Measurements from ENCODE around the gene C1orf226. TPM values are rescaled to one million over a fixed set of nuclear protein-coding genes. Genes with fewer than 3 reads are reported as not detected.

C1orf226 gene
- total and polyA plus RNA-seq, 2 of the 8 experiments (the other 6 are each of a cell fraction or from before 2014, with no cell fraction given): 8.2 to 18.8 TPM

DNA sequence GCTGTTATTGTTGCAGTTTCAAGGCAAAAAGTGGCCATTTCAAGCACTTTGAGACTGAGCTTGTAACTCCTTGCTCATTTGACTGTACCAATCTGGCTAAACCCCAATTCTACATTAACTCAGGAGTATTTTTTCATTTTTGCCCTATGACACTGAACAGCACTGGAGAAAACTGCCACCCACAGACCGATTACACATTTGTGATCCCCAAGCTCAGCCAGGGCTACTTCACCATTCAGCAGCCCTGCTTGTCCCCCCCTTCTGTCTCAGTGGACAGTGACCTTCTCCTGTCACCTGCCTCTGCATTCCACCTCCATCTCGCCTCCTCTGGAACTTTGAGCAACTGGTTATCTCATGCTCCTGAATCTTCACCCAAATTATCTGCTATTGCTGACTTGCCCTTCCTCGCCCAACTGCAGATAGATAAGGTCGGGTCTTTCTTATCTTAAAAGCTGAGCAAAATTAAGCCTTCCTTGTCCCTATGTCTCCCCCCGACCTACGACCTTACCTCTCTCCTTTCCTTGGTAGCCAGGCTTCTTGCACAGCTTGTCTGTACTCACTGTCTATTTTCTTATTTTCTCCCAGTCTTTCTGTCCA lies 30.2 kb upstream of the C1orf226 start:
- H4K5ac ChIP-seq (ENCODE audit: insufficient read length, low read depth, low read length): no peak overlapping the region
- H3K9me3 ChIP-seq (ENCODE audit: insufficient read depth in 2 of 2, low read depth in 1 of 2, low read length in 1 of 2): no peaks in the 10 kb centered on the region
- H3K4me2 ChIP-seq (ENCODE audit: insufficient read depth in 1 of 2, low read depth in 2 of 2, low read length in 2 of 2): no peak overlapping the region
- no peak overlapping the region for H4K8ac ChIP-seq (ENCODE audit: extremely low read depth, insufficient read depth, low read length)
- H3K79me1 ChIP-seq (ENCODE audit: low read depth, low read length): no peaks in the 10 kb centered on the region
- WGBS, 2 experiments (ENCODE audit: extremely low coverage in 1 of 2, insufficient coverage in 1 of 2, insufficient read length in 1 of 2, insufficient replicate concordance in 2 of 2, low coverage in 1 of 2, low lambda C conversion rate in 2 of 2, missing lambda C conversion rate in 1 of 2): 86% methylated on average over 6 of the region's 6 CpGs; no CpG with 5 or more reads in 1 of the 2 experiments
- no peaks in the 10 kb centered on the region for H4K20me1 ChIP-seq (replicated peaks in 1 of 2; ENCODE audit: control insufficient read depth in 1 of 2, insufficient read depth in 2 of 2, low read length in 2 of 2)
- no peak overlapping the region for H2BK120ac ChIP-seq (replicated peaks; ENCODE audit: low read depth, low read length)
- no peak overlapping the region for H3K9ac ChIP-seq (replicated peaks in 1 of 4; ENCODE audit: extremely low read depth in 1 of 4, low read depth in 3 of 4, low read length in 3 of 4)
- no peak overlapping the region for H3K23ac ChIP-seq (ENCODE audit: insufficient read length)
- no peak overlapping the region for H3K18ac ChIP-seq (ENCODE audit: extremely low read depth, low read length)
- no peak overlapping the region for H3K56ac ChIP-seq (replicated peaks; ENCODE audit: insufficient read length, low read depth, low read length)
- no peaks in the 10 kb centered on the region for H3K27me3 ChIP-seq (replicated peaks in 1 of 4; ENCODE audit: control insufficient read depth in 3 of 4, extremely low read depth in 1 of 4, insufficient read depth in 3 of 4, low read length in 3 of 4)
- H2AK5ac ChIP-seq (ENCODE audit: low read depth, low read length): no peak overlapping the region
- H3K14ac ChIP-seq (ENCODE audit: insufficient read length): no peak overlapping the region
- no peak for FAIRE-seq
- no peak overlapping the region for H2BK20ac ChIP-seq (ENCODE audit: low read length)
- ChIA-PET CTCF (ENCODE audit: partially characterized antibody) (interaction anchor here (0.9 to 1.8 kb wide), 4 partner anchors 12 to 295 kb away, joined by 3 to 7 read pairs (median 4); no protein-coding TSS in a partner anchor), POLR2A (ENCODE audit: partially characterized antibody) (no interaction called here)
- peaks cover 0 to 8% (median 4%) of the 10 kb centered on the region in 4 experiments; a peak in 5 of 7 replicates for H3K4me1 ChIP-seq (replicated peaks in 1 of 4; ENCODE audit: control insufficient read depth in 3 of 4, insufficient read depth in 4 of 4, low read length in 3 of 4)
- no peak overlapping the region for H3K4me3 ChIP-seq (ENCODE audit: extremely low read depth in 1 of 4, insufficient read depth in 2 of 4, low read depth in 3 of 4, low read length in 4 of 4)
- TF ChIP-seq EP300 (IDR thresholded peaks at IDR 0.05; ENCODE audit: borderline replicate concordance in 1 of 2, low read depth in 2 of 2, low read length in 2 of 2): no peak
- no peak for TF ChIP-seq CHD1 (IDR thresholded peaks at IDR 0.05; ENCODE audit: low read depth, low read length)
- H4K91ac ChIP-seq (replicated peaks; ENCODE audit: insufficient read length, low read length): no peak overlapping the region
- no peak for DNase-seq (ENCODE audit: low read depth in 1 of 2, low spot score in 2 of 2)
- H3K79me2 ChIP-seq (ENCODE audit: control insufficient read depth in 1 of 2, insufficient read depth in 2 of 2, low read length in 2 of 2): no peaks in the 10 kb centered on the region
- no peak overlapping the region for H2BK5ac ChIP-seq (ENCODE audit: low read depth, low read length)
- no peak overlapping the region for H2BK15ac ChIP-seq (ENCODE audit: low read length)
- H3K23me2 ChIP-seq (ENCODE audit: low read depth, low read length): no peaks in the 10 kb centered on the region
- H2BK12ac ChIP-seq (ENCODE audit: low read depth, low read length): no peak overlapping the region
- H3K27ac ChIP-seq (ENCODE audit: low read depth, low read length): no peak overlapping the region
- no peaks in the 10 kb centered on the region for H3K36me3 ChIP-seq (ENCODE audit: control insufficient read depth in 2 of 4, insufficient read depth in 4 of 4, low read length in 3 of 4)
- no peak overlapping the region for H2AFZ ChIP-seq (ENCODE audit: low read length)
- no peak overlapping the region for H3K4ac ChIP-seq (replicated peaks; ENCODE audit: insufficient read length, low read depth, low read length)

All from H1 (cell line).